ENCODE measurements around the gene INSYN1.
"Not testable (repeated sequence)": the region's sequence is repeated elsewhere in the genome, so short reads cannot be mapped to it uniquely, and the experiment has no call there.

INSYN1 gene

GRCh38 chr15:73753250-73754130 lies at the start of gene INSYN1:
Gene INSYN1 (minus strand): TSS chr15:73753351. CDS start chr15:73751130, 2,221 bp downstream.
- DNase-seq: no peak

DNA sequence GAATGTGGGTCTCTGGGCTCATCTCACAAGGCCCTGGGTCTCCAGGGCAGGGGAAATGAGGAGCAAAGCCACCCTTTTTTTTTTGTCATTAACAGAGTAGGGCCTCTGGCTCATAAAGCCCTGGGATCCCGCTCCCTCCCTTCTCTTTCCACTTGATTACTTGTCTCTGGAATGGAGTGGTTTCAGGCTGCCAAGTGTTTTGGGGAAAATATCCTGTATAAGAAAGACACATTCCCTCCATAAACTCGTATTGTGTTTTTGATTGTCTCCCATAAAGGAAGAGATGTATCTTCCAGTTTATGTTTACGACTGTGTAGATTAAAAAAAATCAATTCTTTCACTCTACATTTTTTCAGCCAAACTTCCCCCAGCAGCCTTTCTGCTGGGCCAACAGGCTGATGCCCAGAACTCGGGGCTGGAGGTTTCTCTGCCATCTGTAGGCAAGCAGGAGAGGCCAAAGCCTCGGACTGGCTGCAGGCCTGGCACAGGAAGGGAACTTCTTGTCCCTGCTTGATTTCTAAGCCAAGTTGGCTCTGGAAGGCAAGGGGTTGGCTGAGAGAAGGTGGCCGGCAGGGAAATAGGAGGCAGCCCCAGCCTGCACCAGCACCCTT lies 49.4 kb upstream of the INSYN1 start:
- DNase-seq: no peak

DNA sequence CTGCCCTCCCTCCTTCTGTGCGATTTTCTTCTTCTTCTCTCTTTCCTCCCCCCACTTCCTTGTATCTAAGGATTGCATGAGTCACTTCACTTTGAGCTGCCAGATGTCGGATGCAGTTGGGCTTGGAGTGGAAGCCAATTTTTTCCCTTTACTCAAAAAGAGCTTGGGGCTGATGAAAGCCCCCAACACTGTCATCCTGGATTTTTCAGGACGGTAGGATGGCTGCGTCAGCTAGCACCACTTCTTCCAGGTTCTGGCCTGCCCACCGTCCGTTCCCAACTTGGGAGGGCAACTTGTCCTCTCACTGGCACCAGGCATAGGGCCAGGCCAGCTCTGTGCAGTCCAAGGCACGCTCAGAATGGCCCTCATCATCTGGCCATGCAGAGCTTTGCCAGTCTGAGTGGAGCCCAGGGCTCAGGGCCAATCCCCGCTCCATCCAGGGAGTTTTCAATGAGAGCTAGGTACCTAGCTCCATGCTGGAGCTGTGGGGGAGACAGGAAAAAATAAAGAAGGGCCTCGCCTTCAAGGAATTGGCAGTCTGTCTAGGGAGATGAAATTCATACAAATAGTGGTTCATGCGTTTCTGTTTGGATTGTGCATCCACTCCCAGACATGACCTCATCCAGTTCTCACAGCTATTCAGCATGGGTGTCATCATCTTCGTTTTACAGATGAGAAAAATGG lies 47.7 kb upstream of the INSYN1 start:
- DNase-seq: no peak

DNA sequence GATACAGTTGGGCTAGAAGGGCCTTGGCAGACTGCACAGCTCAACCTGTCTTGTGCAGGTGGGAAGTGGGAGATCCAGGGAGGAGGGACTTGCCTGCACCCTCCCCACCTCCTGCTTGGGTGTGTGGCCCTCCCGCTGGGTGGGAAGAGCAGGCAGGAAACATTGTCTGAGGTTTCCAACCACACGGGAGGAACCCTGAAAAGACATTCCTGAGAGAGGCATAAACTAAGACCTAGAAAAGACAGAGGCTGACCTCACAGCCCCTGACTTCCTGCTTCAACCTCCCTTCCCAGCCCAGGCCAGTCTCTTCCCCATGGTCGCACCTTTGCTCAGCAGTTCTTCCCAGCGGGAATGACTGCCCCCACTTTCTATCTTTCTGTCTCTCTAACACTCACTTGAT lies 46.3 kb upstream of the INSYN1 start:
- DNase-seq: no peak

GRCh38 chr15:73797366-73798158 lies 44.4 kb upstream of the INSYN1 start:
- DNase-seq: no peak

- DNase-seq: no peak
Measured at GRCh38 chr15:73796331-73796831, 43.2 kb upstream of the INSYN1 start.

DNA sequence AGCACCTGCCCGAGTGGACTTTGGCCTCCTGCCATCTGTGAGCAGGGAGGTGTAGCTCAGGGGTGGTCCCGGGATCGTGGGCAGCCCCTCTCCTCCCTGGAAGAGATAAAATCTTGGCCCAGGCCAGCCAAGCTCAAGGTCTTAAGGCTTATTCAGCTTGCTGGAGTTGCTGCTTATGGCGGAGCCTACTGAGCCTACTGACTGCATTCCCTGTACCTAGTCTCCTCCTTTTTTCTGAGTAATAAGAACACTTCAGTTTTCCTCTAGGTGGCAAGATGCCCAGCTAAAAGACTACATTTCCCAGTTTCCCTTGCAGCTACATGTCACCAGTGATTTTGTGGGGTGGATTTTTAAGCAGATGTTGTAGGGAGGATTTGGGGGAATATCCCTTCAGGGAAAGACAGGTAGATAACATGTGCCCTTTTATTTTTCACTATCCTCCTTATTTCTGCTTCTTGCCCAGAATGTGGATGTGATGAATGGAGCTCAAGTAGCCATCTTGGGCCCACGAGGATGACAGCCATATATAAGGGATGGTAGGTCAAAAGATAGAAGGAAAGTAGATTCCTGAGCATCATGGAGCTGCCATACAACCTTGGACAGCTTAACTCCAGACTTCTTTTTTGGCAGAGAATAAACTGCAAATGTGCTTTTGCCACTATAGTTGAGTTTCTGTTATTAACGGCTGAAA lies 41.4 kb upstream of the INSYN1 start:
- DNase-seq: no peak

DNA sequence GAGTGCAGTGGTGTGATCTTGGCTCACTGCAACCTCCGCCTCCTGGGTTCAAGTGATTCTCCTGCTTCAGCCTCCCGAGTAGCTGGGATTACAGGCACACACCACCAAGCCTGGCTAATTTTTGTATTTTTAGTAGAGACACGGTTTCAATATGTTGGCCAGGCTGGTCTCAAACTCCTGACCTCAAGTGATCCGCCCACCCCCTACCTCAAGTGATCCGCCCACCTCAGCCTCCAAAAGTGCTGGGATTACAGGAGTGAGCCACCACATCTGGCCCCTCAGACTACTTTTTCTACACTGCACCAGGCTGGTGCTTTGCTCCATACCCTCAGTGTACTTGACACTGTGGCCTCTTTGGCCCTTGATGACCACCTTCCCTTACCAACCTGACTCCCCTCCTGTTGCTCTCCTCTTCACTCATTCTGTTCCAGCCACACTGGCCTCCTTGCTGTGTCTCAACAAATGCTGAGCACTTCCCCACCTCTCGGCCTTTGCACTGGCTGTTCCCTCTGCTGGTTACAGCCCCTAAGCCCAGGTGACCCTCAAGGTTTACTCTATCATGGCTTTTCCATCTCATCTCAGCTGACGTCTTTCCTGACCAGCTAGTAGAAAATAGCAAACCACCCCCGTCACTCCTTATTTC lies 39.9 kb upstream of the INSYN1 start:
- not testable (repeated sequence) for DNase-seq

GRCh38 chr15:73792415-73792814 lies 39.3 kb upstream of the INSYN1 start:
- no peak for DNase-seq

DNA sequence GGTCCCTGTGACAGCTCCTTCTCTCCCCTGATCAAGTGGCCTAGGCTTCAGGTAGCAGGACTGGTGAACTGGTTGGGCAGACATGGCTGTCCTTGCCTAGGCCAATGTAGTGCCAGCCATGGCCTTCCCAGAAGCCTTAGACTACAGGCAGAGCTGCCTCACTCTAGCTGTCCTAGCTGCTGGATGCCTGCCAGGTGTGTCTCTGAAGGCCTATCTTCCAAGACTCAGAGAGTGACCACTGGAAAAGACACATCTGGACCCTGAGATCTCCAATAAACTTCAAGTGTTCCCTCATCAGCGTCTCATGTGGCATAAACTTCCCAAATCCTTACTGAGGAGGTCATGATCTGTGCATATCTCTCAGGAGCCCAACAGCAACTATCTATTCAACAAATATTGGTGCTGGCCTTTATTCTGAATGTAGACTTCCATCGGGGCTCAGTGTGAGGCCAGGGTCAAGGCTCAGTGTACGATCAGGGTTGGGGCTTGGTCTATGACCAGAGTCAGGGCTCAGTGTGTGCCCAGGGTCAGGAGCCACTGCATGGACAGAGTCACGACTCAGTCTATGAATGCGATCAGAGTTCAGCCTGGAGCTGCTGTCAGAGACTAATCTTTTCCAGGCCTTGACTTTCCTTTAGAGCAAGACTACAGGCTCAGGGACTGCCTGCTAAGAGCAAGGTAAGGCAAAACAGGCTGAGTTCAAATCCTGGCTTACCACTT lies 36.5 kb upstream of the INSYN1 start:
- no peak for DNase-seq

GRCh38 chr15:73787621-73788020 lies 34.5 kb upstream of the INSYN1 start:
- DNase-seq: no peak

DNA sequence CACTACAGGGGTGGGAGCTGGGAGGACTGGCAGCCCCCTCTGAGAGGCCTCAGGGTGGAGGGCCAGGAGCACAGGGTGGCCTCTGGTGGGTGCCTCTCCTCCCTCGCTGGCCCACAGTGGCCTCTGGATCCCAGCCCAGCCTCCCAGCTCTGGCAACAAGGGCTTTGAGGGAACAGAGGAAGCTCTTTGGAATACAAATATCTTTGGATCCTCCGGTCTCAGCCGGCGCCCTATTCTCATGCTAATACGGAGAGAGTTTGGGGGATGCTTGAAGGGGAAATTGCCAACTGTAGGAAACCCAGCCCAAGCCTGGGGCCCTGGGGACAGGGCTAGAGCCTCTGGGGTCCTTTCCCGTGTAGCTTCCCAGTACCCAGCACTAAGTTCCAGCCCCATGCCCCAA lies 33.4 kb upstream of the INSYN1 start:
- DNase-seq: no peak

DNA sequence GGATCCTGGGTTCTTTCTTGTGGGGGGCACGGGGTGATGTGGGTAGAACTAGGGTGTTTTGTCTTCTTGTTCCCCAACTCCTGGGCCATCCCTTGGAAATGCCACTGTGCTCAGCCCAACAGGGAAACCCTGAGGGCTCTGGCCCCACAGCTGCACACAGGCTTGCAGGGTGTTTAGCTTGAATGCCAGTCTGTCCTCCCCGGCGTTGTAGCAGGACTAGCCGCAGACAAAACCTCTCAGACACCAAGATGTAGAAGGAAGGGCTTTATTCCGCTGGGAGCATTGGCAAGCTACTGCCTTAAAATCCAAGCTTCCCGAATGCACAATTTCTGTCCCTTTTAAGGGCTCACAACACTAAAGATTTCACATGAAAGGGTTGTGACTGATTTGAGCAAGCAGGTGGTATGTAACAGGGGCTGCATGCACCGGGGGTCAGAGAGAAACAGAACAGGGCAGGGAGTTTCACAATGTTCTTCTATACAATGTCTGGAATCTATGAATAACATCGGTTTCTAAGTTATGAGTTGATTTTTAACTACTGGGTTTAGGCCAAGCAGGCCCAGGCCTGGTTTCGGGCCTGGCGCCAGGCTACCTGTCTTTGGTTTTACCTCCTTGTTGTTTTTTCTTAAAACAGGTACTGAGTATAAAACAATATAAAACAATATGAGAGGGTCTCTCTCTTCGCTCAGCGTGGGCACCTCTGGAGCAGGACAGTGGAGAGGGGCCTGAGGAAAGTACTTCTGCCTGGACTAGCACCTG lies 32.3 kb upstream of the INSYN1 start:
- not testable (repeated sequence) for DNase-seq

GRCh38 chr15:73784291-73784690 lies 31.1 kb upstream of the INSYN1 start:
- no peak for DNase-seq

- DNase-seq: no peak
Measured at GRCh38 chr15:73782344-73782959, 29.3 kb upstream of the INSYN1 start.

GRCh38 chr15:73781038-73781925 lies 28.1 kb upstream of the INSYN1 start:
- no peak for DNase-seq

DNA sequence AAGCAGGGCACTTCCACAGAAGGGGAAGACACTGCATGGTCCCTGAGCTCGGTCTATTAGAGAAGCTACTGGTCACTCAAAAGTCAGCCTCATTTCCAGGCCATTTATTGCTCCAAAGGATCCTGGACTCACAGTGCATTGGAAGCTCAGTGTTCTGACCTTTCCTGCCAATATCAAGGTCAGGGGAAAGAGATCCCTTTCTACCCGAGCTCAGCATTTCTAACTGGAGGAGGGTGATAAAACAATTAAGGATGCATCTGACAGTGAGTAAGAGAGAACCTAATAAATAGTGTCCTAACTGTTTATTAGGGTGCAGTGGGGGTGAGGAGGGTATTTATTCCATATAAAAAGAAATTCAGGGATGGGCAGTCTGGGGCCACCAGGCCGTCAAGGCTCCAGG lies 26.8 kb upstream of the INSYN1 start:
- no peak for DNase-seq

DNA sequence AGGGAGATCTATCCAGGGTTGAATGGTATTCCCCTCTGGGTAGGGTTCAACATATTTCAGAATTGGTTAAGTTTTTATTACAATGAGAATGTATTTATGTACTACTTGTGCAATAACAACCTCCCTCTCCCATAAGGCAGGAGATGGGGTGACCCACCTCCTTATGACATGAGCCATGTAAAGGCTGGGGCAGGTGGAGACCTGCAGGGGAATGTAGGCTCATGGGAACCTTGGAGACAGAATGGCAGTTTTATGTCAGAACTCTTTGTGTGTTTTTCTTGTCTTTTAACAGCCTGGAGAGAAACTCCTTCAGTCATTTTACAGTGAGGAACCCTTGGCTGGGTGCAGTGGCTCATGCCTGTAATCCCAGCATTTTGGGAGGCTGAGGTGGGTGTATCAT lies 24.6 kb upstream of the INSYN1 start:
- no peak for DNase-seq

DNA sequence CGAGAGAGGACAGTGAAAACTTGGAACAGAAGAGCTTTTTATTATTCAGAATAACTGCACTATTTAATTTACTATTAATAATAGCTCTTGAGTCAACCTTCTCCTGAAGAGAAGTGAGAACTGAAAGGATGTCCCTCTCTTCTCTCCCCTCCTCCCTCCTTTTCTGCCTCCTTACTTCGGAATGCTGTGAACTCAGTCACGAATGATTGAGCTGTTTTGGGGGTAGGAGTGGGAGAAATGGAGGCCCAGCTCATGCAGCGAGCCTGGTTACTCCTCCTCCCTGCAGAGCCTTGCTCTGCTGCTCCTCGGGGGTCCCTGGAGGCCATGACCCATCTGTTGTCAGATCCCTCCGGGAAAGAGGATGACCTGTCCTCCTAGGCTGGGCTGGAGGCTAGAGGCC lies 20.3 kb upstream of the INSYN1 start:
- no peak for DNase-seq
